Liver (tissue), 9 donors: ENCODE measurements around the gene FADD. TPM values are rescaled to one million over a fixed set of nuclear protein-coding genes. Genes with fewer than 3 reads are reported as not detected.

ENCODE experiments used
- DNase-seq: peaks from one replicate; pipeline ENCODE4 v3.0.0-alpha.2; 2017; ENCODE audit warnings: low spot score
- H3K27ac ChIP-seq, 2 donors: one replicate each; pipeline ENCODE4 v1.7.0; 2013; ENCODE audit warnings: inconsistent platforms in 2 of 2, low read length in 2 of 2, control low read depth in 1 of 2, low read depth in 1 of 2, mild to moderate bottlenecking in 1 of 2
- H3K27me3 ChIP-seq, 4 donors: one replicate each; pipeline versions ENCODE4 v1.6.1 to v1.7.0; 2013; ENCODE audit warnings: low read length in 3 of 4, inconsistent platforms in 1 of 4, mild to moderate bottlenecking in 1 of 4, moderate library complexity in 1 of 4; ENCODE audit not compliant: control insufficient read depth in 4 of 4, insufficient read depth in 4 of 4
- H3K36me3 ChIP-seq, 4 donors: one replicate each; pipeline versions ENCODE4 v1.6.1 to v1.7.0; 2013; ENCODE audit warnings: low read length in 3 of 4, mild to moderate bottlenecking in 3 of 4, low read depth in 1 of 4, moderate library complexity in 1 of 4; ENCODE audit not compliant: control insufficient read depth in 4 of 4, insufficient read depth in 3 of 4
- H3K4me1 ChIP-seq, 4 donors: one replicate each; pipeline versions ENCODE4 v1.6.1 to v1.7.0; 2013; ENCODE audit warnings: low read length in 3 of 4, mild to moderate bottlenecking in 3 of 4, moderate library complexity in 1 of 4; ENCODE audit not compliant: control insufficient read depth in 4 of 4, insufficient read depth in 4 of 4
- H3K4me3 ChIP-seq, 3 donors: one replicate each; pipeline versions ENCODE4 v1.6.1 to v1.7.0; 2013; ENCODE audit warnings: low read length in 3 of 3, control low read depth in 1 of 3, low read depth in 1 of 3, mild to moderate bottlenecking in 1 of 3
- H3K9ac ChIP-seq, 2 donors: one replicate each; pipeline ENCODE4 v1.7.0; 2013; ENCODE audit warnings: low read length in 2 of 2, mild to moderate bottlenecking in 2 of 2, moderate library complexity in 2 of 2, control low read depth in 1 of 2, low read depth in 1 of 2
- H3K9me3 ChIP-seq, 4 donors: one replicate each; pipeline versions ENCODE4 v1.6.1 to v1.7.0; 2013; ENCODE audit warnings: low read length in 3 of 4; ENCODE audit not compliant: control insufficient read depth in 4 of 4
- ATF3 ChIP-seq: IDR thresholded peaks from 2 replicates; pipeline ENCODE4 v1.6.1; 2016; ENCODE audit warnings: antibody characterized with exemption
- CTCF ChIP-seq: fragments of 150-350 bp; IDR thresholded peaks from 2 replicates; pipeline ENCODE4 v1.5.1; 2017; ENCODE audit warnings: improper control_type of control experiment, low read depth, low read length; ENCODE audit not compliant: missing input control
- EGR1 ChIP-seq, 2 donors: IDR thresholded peaks; 2 replicates each; pipeline ENCODE4 v1.6.1; 2016 to 2018; ENCODE audit warnings: antibody characterized with exemption in 2 of 2, low read depth in 2 of 2
- FOXA1 ChIP-seq: IDR thresholded peaks from 2 replicates; pipeline ENCODE4 v1.6.1; 2016; ENCODE audit warnings: antibody characterized with exemption
- FOXA2 ChIP-seq: IDR thresholded peaks from 2 replicates; pipeline ENCODE4 v1.6.1; 2016; ENCODE audit warnings: antibody characterized with exemption
- HNF4A ChIP-seq, 2 donors: conservative IDR thresholded peaks; 2 replicates each; pipeline ENCODE4 v1.6.1; 2016; ENCODE audit warnings: antibody characterized with exemption in 2 of 2, mild to moderate bottlenecking in 2 of 2
- HNF4G ChIP-seq: IDR thresholded peaks from 2 replicates; pipeline ENCODE4 v1.6.1; 2016; ENCODE audit warnings: antibody characterized with exemption
- JUND ChIP-seq, 2 donors: IDR thresholded peaks; 2 replicates each; pipeline ENCODE4 v1.6.1; 2016; ENCODE audit warnings: antibody characterized with exemption in 2 of 2
- MAX ChIP-seq: IDR thresholded peaks from 2 replicates; pipeline ENCODE4 v1.6.1; 2016; ENCODE audit warnings: antibody characterized with exemption
- NR2F2 ChIP-seq: IDR thresholded peaks from 2 replicates; pipeline ENCODE4 v1.6.1; 2016; ENCODE audit warnings: antibody characterized with exemption
- RAD21 ChIP-seq, 2 donors: IDR thresholded peaks; 2 replicates each; pipeline ENCODE4 v1.6.1; 2016; ENCODE audit warnings: antibody characterized with exemption in 2 of 2, mild to moderate bottlenecking in 2 of 2
- TAF1 ChIP-seq: conservative IDR thresholded peaks from 2 replicates; pipeline ENCODE4 v1.6.1; 2016; ENCODE audit warnings: antibody characterized with exemption, mild to moderate bottlenecking
- YY1 ChIP-seq: IDR thresholded peaks from 2 replicates; pipeline ENCODE4 v1.6.1; 2016; ENCODE audit warnings: antibody characterized with exemption, mild to moderate bottlenecking
- WGBS: extraction: QIAGEN DNeasy Blood & Tissue Kit; methylation state at CpG from one replicate; pipeline ENCODE4 v1.1.7; 2013; 5-methylcytosine and 5-hydroxymethylcytosine counted together
- polyA plus RNA-seq, 2 donors: library from polyadenylated mRNA; stranded (reverse) in 1 of 2; unstranded in 1 of 2; fragments of 200-250 nt in 1 of 2; fragments of >200 nt in 1 of 2; fragmentation: Nextera tagmentation in 1 of 2; extraction: Ambion mirVana in 1 of 2; gene quantifications; one replicate each; pipeline versions ENCODE4 v1.2.1 to v1.2.3, GENCODE V29; 2013 to 2015
- total RNA-seq, 2 donors: library from RNA; depleted of rRNA; stranded (reverse); fragments of >200 nt; gene quantifications; one replicate each; pipeline ENCODE4 v1.2.3, GENCODE V29; 2014
- donor health status: healthy.
- donor health status: healthy.
- donor health status: healthy.
- donor health status: healthy.
- donor health status: healthy.

The FADD gene
- total and polyA plus RNA-seq, 4 donors: 1.8 to 17.3 (median 14.8) TPM

GRCh38 chr11:70168405-70168754 is 34.7 kb upstream of the FADD start (continued):
- TF ChIP-seq MAX (no peak), HNF4G (no peak), ATF3 (no peak), FOXA2 (no peak), EGR1 (IDR thresholded peaks at IDR 0.05; ENCODE audit: low read depth in 2 of 2) (no peak), FOXA1 (no peak)

GRCh38 chr11:70169127-70169526 is 34.0 kb upstream of the FADD start:
- no peak overlapping the region for H3K27ac ChIP-seq
- H3K9me3 ChIP-seq: no peaks in the 10 kb centered on the region
- DNase-seq: no peak
- no peak overlapping the region for H3K9ac ChIP-seq
- 88% methylated on average over 11 of the region's 11 CpGs for WGBS
- H3K4me1 ChIP-seq: no peaks in the 10 kb centered on the region
- H3K4me3 ChIP-seq: no peak overlapping the region
- H3K27me3 ChIP-seq: no peaks in the 10 kb centered on the region
- TF ChIP-seq NR2F2 (no peak), EGR1 (IDR thresholded peaks at IDR 0.05; ENCODE audit: low read depth in 2 of 2) (no peak), YY1 (no peak), CTCF (no peak), JUND (IDR thresholded peaks at IDR 0.05) (no peak), RAD21 (IDR thresholded peaks at IDR 0.05) (no peak), TAF1 (no peak), ATF3 (no peak)
- H3K36me3 ChIP-seq: peaks cover 7 to 77% (median 28%) of the 10 kb centered on the region in 4 donors

GRCh38 chr11:70169632-70170031 is 33.5 kb upstream of the FADD start:
- peaks cover 7 to 75% (median 26%) of the 10 kb centered on the region in 4 donors for H3K36me3 ChIP-seq
- no peak overlapping the region for H3K4me3 ChIP-seq
- WGBS: 81% methylated on average over 8 of the region's 8 CpGs
- TF ChIP-seq MAX: no peak
- TF ChIP-seq YY1: no peak
- TF ChIP-seq CTCF: no peak
- TF ChIP-seq ATF3: no peak
- TF ChIP-seq RAD21 (IDR thresholded peaks at IDR 0.05): no peak
- TF ChIP-seq HNF4A (conservative IDR thresholded peaks at IDR 0.05): no peak
- H3K9ac ChIP-seq: no peak overlapping the region
- no peaks in the 10 kb centered on the region for H3K4me1 ChIP-seq
- no peak for DNase-seq
- H3K27ac ChIP-seq: no peak overlapping the region
- no peaks in the 10 kb centered on the region for H3K27me3 ChIP-seq
- no peaks in the 10 kb centered on the region for H3K9me3 ChIP-seq
